Pancreas (tissue), 10 donors: Measurements from ENCODE around the gene BICD1. TPM values are rescaled to one million over a fixed set of nuclear protein-coding genes. Genes with fewer than 3 reads are reported as not detected.
A peak's percentile ranks its signal among the peaks of the same experiment; 100 is the strongest.

ENCODE experiments used
- ATAC-seq, 4 donors: fragments of 200-7000 bp; cut with Tn5 transposase; one replicate each; pipeline versions ENCODE4 v1.8.0 to v1.9.1; 2020; ENCODE audit warnings: mild to moderate bottlenecking in 4 of 4, moderate library complexity in 4 of 4
- DNase-seq, 6 donors: peaks; one replicate each; pipeline ENCODE4 v3.0.0-alpha.2; 2020
- FAIRE-seq: peaks from 2 replicates; lab custom pipeline; 2012; peaks lifted over from hg19 to GRCh38; lab: Jason Lieb, UNC
- H3K27ac ChIP-seq, 4 donors: fragments of 200-600 bp; sonication (generic); 1 replicate in 3 of 4; 2 replicates in 1 of 4; pipeline versions ENCODE4 v1.5.0 to v1.8.0; 2020
- H3K27me3 ChIP-seq, 4 donors: fragments of 200-600 bp; one replicate each; pipeline ENCODE4 v1.8.0; 2021
- H3K36me3 ChIP-seq, 3 donors: fragments of 200-600 bp; sonication (generic) in 1 of 3; one replicate each; pipeline versions ENCODE4 v1.5.0 to v1.8.0; 2020 to 2021
- H3K4me1 ChIP-seq, 3 donors: fragments of 200-600 bp; one replicate each; pipeline ENCODE4 v1.8.0; 2021
- H3K4me3 ChIP-seq, 4 donors: fragments of 200-600 bp; sonication (generic) in 2 of 4; one replicate each; pipeline versions ENCODE4 v1.5.0 to v1.8.0; 2020 to 2021
- H3K9me3 ChIP-seq, 4 donors: fragments of 200-600 bp; one replicate each; pipeline ENCODE4 v1.8.0; 2021
- CTCF ChIP-seq, 4 donors: fragments of 200-600 bp; sonication (generic) in 3 of 4; IDR thresholded peaks; one replicate each; pipeline versions ENCODE4 v1.5.0 to v1.8.0; 2021; ENCODE audit warnings: antibody characterized with exemption in 4 of 4
- WGBS, 2 donors: extraction: QIAGEN DNeasy Blood & Tissue Kit; methylation state at CpG; one replicate each; pipeline ENCODE4 v1.1.7; 2013; 5-methylcytosine and 5-hydroxymethylcytosine counted together
- intact Hi-C, 3 donors: fragments of 100-400 bp; cut with DNase I; formaldehyde crosslinking; loops; one replicate each; pipeline versions ENCODE4 v1.11.1 to v1.14.2; 2022
- polyA plus RNA-seq, 2 donors: library from polyadenylated mRNA; stranded (reverse); fragments of 200-250 nt; gene quantifications; one replicate each; pipeline ENCODE4 v1.2.3, GENCODE V29; 2013
- total RNA-seq, 6 donors: library from RNA; stranded (reverse); fragmentation: NEBNext Ultra II Directional in 4 of 6; extraction: Animal tissue kit (Norgen Biotek cat#: 25700) in 4 of 6; gene quantifications; one replicate each; pipeline versions ENCODE4 v1.2.1 to v1.2.4, GENCODE V29; 2021 to 2023
- donor health status: healthy with polysubstance abuse.
- donor health status: DM: no; HTN: no; CAD: no; lungs with moderate emphysema.
- donor health status: DM: no; HTN: no; CAD: no.
- donor health status: control.
- donor health status: control.
- donor health status: Bipolar disorder and iron deficiency.
- donor health status: DM: yes; HTN: yes; CAD: no.
- donor health status: DM: no; HTN: no; CAD: no.
- donor health status: DM: no; HTN: no; CAD: no.
- donor health status: DM: yes; HTN: yes; CAD: no.

Gene BICD1
- total and polyA plus RNA-seq, 8 donors: 2.4 to 8.1 (median 3.4) TPM

DNA sequence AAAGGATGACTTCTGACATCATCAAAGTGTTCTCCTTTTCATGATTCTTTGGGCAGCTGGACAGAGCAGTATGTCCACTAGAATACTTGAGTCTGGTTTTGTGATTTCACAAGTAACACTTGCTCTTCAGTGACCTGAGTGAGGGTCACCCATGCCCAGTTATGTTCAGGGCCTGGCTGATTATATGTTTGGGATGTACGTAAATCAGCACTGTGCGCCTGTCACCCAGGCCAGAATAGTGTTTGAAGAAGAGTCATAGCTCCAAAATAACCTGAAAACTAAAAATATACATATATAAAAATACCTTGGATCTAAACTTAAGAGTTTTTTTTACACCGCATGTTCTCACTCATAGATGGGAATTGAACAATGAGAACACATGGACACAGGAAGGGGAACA, 3.8 kb downstream of the BICD1 start:
- no peak for TF ChIP-seq CTCF (IDR thresholded peaks at IDR 0.05)
- Histone ChIP-seq H3K36me3 (no peaks in the 10 kb centered on the region), H3K27ac (no peak overlapping the region), H3K4me3 (no peak overlapping the region), H3K4me1 (peaks cover 0 to 7% (median 2%) of the 10 kb centered on the region in 3 donors), H3K27me3 (no peaks in the 10 kb centered on the region), H3K9me3 (no peaks in the 10 kb centered on the region)
- FAIRE-seq (no peak), DNase-seq (no peak), ATAC-seq (no peak)
- intact Hi-C loops: no loop called here
- WGBS, 2 donors: 90 to 96% methylated on average over 3 of the region's 3 CpGs

DNA sequence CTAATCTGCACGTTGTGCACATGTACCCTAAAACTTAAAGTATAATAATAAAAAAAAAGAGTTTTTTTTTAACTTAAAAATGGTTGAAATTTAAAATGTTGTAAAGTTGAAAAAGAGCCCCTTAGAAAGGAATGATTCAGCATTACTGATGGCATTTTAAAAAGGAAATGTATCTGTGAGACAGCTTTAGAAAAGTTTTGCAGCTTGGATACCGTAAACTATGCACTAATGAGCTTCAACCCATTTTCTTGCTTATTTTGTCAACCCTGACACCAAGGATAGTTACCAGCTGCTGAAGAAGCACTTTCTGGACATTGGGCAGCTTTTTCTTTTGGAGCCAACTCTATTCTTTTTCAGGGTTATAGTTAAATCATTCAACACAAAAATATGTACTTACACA, 4.3 kb downstream of the BICD1 start:
- intact Hi-C loops: no loop called here
- Histone ChIP-seq H3K27ac (no peak overlapping the region), H3K36me3 (no peaks in the 10 kb centered on the region), H3K4me1 (peaks cover 0 to 7% (median 5%) of the 10 kb centered on the region in 3 donors), H3K27me3 (no peaks in the 10 kb centered on the region), H3K9me3 (no peaks in the 10 kb centered on the region), H3K4me3 (no peak overlapping the region)
- TF ChIP-seq CTCF (IDR thresholded peaks at IDR 0.05): no peak
- 45 to 71% methylated on average over 2 of the region's 2 CpGs for WGBS, 2 donors
- no peak for ATAC-seq
- no peak for FAIRE-seq
- no peak for DNase-seq

DNA sequence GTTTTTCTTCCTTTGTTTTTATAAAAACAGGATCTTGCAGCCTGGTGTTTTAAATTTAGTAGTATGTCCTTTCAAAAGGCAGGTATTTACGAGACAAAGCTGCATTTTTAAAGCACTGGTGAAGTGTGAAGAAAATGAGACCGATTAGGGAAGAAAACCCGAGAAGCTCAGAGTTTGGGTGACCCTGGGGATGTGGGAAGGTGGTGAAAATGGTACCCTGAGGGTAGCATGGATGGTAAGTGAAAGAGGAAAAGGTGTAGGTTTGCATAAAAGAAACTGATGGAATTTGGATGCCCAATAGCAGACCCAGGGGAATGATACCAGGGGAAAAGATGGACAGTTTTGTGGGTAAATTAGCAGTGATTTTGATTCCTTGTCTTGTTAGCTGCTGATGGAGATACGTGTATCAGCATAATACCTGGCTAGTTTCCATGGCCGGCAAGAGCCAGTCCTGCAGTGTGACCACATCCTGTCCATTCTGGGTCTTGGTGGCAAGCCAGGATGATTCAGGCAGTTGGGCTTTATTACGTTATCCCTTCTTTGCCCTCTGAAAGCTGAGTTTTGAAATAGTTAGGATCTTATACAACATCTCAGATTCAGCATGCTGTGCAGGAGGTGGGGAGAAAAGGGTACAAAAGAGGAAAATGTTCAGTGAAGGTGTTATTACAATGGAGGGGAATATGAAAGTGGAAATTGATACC, 8.9 kb downstream of the BICD1 start:
- Histone ChIP-seq H3K27me3 (no peaks in the 10 kb centered on the region), H3K36me3 (no peaks in the 10 kb centered on the region), H3K4me1 (peaks cover 0 to 3% (median 0%) of the 10 kb centered on the region in 3 donors), H3K27ac (no peak overlapping the region), H3K4me3 (no peak overlapping the region), H3K9me3 (no peaks in the 10 kb centered on the region)
- WGBS, 2 donors: 43 to 49% methylated on average over 6 of the region's 6 CpGs
- no peak for TF ChIP-seq CTCF (IDR thresholded peaks at IDR 0.05)
- FAIRE-seq (no peak), ATAC-seq (peak; percentile 35 to 96 (median 80)), DNase-seq (peak in 4 of 6 donors; percentile 29 to 68 (median 46))
- intact Hi-C loops: no loop called here

GRCh38 chr12:32116897-32117296, 10.2 kb downstream of the BICD1 start:
- 75 to 82% methylated on average over 3 of the region's 3 CpGs for WGBS, 2 donors
- intact Hi-C loops: no loop called here
- TF ChIP-seq CTCF (IDR thresholded peaks at IDR 0.05): no peak
- H3K27ac ChIP-seq: no peak overlapping the region
- DNase-seq (no peak), ATAC-seq (no peak), FAIRE-seq (no peak)
- H3K36me3 ChIP-seq: no peaks in the 10 kb centered on the region
- peaks cover 0 to 3% (median 0%) of the 10 kb centered on the region in 3 donors for H3K4me1 ChIP-seq
- H3K27me3 ChIP-seq: no peaks in the 10 kb centered on the region
- H3K4me3 ChIP-seq: no peak overlapping the region
- no peaks in the 10 kb centered on the region for H3K9me3 ChIP-seq

DNA sequence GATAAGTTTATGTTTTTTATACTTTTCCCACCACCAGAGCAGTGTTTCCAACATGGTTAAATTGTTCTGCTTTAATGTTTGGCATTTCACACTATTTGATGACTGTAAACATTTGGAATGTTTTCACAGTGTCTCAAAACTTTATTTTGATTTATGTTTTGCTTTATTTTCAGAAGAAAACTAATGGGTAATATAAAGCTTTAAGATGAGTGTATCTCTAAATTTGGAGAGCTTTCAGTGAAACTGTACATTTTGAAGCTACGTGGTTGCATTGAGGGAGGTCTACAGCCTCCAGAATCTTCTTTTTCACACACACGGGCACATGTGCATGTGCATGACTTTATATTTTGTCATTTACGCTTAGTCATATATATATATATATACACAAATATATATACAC, 10.7 kb downstream of the BICD1 start:
- Histone ChIP-seq H3K36me3 (no peaks in the 10 kb centered on the region), H3K4me3 (no peak overlapping the region), H3K27ac (no peak overlapping the region), H3K4me1 (peaks cover 0 to 3% (median 0%) of the 10 kb centered on the region in 3 donors), H3K27me3 (no peaks in the 10 kb centered on the region), H3K9me3 (no peaks in the 10 kb centered on the region)
- ATAC-seq (no peak), FAIRE-seq (no peak), DNase-seq (no peak)
- 92 to 97% methylated on average over 3 of the region's 3 CpGs for WGBS, 2 donors
- intact Hi-C loops: no loop called here
- no peak for TF ChIP-seq CTCF (IDR thresholded peaks at IDR 0.05)
